LNCAP (cell line): ENCODE data around the gene ASIP.

ENCODE experiments used
- TF ChIP-seq, protein P1 (sequence below): fragments of 450-650 bp; IDR thresholded peaks from 2 replicates; pipeline ENCODE4 v1.5.1; 2017; ENCODE audit warnings: mild to moderate bottlenecking

The ASIP gene

GRCh38 chr20:34211591-34211990 is 29.6 kb upstream of the ASIP start:
- TF ChIP-seq, protein P1, sequence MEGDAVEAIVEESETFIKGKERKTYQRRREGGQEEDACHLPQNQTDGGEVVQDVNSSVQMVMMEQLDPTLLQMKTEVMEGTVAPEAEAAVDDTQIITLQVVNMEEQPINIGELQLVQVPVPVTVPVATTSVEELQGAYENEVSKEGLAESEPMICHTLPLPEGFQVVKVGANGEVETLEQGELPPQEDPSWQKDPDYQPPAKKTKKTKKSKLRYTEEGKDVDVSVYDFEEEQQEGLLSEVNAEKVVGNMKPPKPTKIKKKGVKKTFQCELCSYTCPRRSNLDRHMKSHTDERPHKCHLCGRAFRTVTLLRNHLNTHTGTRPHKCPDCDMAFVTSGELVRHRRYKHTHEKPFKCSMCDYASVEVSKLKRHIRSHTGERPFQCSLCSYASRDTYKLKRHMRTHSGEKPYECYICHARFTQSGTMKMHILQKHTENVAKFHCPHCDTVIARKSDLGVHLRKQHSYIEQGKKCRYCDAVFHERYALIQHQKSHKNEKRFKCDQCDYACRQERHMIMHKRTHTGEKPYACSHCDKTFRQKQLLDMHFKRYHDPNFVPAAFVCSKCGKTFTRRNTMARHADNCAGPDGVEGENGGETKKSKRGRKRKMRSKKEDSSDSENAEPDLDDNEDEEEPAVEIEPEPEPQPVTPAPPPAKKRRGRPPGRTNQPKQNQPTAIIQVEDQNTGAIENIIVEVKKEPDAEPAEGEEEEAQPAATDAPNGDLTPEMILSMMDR = no peak

DNA sequence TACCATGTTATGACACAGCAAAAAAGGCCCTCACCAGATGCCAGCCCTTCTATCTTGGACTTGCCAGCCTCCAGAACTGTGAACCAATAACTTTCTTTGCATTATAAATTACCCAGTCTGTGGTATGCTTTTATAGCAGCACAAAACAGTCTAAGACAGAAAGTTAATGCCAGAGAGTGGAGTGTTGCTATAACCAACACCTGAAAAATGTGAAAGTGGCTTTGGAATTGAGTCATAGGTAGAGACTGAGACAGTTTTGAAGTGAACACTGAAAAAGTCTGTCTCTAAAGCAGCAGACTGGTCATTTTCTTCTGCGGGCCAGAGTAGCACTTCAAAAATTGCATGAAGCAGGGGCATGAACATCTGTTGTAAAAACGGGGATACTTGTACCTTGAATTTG is 28.0 kb upstream of the ASIP start:
- TF ChIP-seq, protein P1 = no peak

GRCh38 chr20:34215711-34216381 is 25.4 kb upstream of the ASIP start:
- TF ChIP-seq, protein P1 = no peak

GRCh38 chr20:34216382-34216742 is 24.9 kb upstream of the ASIP start:
- TF ChIP-seq, protein P1 = no peak

DNA sequence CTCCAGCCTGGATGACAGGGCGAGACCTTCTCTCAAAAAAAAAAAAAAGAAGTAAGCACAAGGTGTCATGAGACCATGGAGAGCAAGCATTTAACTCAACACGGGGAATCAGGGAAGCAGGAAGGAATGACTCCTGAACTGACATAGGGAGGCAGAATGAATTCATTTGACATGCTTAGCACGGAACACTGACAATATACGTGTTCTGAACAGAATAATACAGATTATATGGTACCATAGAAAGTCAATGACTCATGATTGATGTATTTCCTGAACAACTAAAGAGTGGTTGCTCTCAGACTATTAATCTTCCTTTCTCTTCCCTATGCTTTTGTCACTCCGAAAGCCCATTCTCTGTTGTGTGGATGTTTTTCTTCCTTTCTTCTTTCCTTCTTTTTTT is 20.7 kb upstream of the ASIP start:
- TF ChIP-seq, protein P1 = no peak

GRCh38 chr20:34222208-34222607 is 19.0 kb upstream of the ASIP start:
- TF ChIP-seq, protein P1 = no peak

DNA sequence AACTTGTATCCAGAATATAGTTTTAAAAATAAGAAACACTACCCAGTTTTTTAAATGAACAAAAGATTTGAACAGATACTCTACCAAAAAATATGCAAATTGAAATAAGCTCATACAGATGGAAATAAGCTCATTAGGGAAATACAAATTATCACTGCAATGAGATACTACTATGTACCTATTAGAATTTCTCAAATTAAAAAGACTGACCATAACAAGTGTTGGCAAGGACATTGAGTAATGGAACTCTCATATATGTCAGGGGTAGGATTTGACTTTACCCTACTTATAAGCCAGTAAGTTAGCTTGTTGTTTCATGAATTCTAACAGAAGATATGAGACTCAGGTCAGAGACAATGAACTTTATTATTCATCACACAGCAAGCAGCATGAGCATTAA is 9.6 kb upstream of the ASIP start:
- TF ChIP-seq, protein P1 = no peak
